ENCODE results near the gene TEN1. TPM values are rescaled to one million over a fixed set of nuclear protein-coding genes. Genes with fewer than 3 reads are reported as not detected.

The TEN1 gene
- total and polyA plus RNA-seq, 9 of the 15 experiments (the other 6 are each of a cell fraction or from before 2014, with no cell fraction given) = 1.3 to 25.7 (median 10.1) TPM

DNA sequence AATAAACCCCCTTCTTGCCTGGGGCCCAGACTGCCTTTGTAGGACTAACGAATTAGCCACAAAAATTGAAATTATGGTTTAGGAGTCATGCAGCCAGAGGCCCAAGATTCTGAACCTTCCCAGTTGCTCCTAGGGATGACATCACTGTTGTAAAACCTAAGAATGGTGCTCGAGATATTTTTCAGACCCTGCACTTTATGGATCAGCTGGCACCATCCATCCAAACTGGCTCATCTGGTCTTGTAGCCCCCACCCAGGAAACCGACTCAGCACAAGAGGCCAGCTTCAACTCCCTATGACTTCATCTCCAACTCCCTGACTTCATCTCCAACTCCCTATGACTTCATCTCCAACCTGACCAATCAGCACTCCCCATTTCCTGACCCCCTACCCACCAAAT is 59.0 kb downstream of the TEN1 start (continued):
- TF ChIP-seq KDM5B (IDR thresholded peaks at IDR 0.05; ENCODE audit: insufficient replicate concordance, low read depth, low read length) = no peak
- no peak for TF ChIP-seq POU5F1 (IDR thresholded peaks at IDR 0.05; ENCODE audit: borderline replicate concordance, low read depth, low read length, partially characterized antibody)
- TF ChIP-seq, protein P1, sequence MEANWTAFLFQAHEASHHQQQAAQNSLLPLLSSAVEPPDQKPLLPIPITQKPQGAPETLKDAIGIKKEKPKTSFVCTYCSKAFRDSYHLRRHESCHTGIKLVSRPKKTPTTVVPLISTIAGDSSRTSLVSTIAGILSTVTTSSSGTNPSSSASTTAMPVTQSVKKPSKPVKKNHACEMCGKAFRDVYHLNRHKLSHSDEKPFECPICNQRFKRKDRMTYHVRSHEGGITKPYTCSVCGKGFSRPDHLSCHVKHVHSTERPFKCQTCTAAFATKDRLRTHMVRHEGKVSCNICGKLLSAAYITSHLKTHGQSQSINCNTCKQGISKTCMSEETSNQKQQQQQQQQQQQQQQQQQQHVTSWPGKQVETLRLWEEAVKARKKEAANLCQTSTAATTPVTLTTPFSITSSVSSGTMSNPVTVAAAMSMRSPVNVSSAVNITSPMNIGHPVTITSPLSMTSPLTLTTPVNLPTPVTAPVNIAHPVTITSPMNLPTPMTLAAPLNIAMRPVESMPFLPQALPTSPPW (CRISPR knock-in tag; IDR thresholded peaks at IDR 0.05) = no peak
- TF ChIP-seq CREB1 (IDR thresholded peaks at IDR 0.05) = peak; percentile 75
- no peak for TF ChIP-seq CREB1 (CRISPR knock-in tag; IDR thresholded peaks at IDR 0.05)
- peak; percentile 27; the same call in 1 of the 2 replicates for TF ChIP-seq MTA3 (IDR thresholded peaks at IDR 0.05; ENCODE audit: borderline replicate concordance)
- TF ChIP-seq, protein P2, sequence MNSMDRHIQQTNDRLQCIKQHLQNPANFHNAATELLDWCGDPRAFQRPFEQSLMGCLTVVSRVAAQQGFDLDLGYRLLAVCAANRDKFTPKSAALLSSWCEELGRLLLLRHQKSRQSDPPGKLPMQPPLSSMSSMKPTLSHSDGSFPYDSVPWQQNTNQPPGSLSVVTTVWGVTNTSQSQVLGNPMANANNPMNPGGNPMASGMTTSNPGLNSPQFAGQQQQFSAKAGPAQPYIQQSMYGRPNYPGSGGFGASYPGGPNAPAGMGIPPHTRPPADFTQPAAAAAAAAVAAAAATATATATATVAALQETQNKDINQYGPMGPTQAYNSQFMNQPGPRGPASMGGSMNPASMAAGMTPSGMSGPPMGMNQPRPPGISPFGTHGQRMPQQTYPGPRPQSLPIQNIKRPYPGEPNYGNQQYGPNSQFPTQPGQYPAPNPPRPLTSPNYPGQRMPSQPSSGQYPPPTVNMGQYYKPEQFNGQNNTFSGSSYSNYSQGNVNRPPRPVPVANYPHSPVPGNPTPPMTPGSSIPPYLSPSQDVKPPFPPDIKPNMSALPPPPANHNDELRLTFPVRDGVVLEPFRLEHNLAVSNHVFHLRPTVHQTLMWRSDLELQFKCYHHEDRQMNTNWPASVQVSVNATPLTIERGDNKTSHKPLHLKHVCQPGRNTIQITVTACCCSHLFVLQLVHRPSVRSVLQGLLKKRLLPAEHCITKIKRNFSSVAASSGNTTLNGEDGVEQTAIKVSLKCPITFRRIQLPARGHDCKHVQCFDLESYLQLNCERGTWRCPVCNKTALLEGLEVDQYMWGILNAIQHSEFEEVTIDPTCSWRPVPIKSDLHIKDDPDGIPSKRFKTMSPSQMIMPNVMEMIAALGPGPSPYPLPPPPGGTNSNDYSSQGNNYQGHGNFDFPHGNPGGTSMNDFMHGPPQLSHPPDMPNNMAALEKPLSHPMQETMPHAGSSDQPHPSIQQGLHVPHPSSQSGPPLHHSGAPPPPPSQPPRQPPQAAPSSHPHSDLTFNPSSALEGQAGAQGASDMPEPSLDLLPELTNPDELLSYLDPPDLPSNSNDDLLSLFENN (IDR thresholded peaks at IDR 0.05; ENCODE audit: low read depth in 2 of 2, low read length in 2 of 2) = no peak
- no peak for TF ChIP-seq NONO (IDR thresholded peaks at IDR 0.05; ENCODE audit: low read depth in 2 of 2, low read length in 1 of 2)
- no peak for TF ChIP-seq CHD4 (IDR thresholded peaks at IDR 0.05; ENCODE audit: insufficient read depth, insufficient replicate concordance, low read depth, low read length, poor library complexity, severe bottlenecking)
- TF ChIP-seq FIP1L1 (IDR thresholded peaks at IDR 0.05; ENCODE audit: low read depth, low read length, poor library complexity, severe bottlenecking) = no peak
- no peak for TF ChIP-seq TARDBP (IDR thresholded peaks at IDR 0.05)
- TF ChIP-seq, protein P3, sequence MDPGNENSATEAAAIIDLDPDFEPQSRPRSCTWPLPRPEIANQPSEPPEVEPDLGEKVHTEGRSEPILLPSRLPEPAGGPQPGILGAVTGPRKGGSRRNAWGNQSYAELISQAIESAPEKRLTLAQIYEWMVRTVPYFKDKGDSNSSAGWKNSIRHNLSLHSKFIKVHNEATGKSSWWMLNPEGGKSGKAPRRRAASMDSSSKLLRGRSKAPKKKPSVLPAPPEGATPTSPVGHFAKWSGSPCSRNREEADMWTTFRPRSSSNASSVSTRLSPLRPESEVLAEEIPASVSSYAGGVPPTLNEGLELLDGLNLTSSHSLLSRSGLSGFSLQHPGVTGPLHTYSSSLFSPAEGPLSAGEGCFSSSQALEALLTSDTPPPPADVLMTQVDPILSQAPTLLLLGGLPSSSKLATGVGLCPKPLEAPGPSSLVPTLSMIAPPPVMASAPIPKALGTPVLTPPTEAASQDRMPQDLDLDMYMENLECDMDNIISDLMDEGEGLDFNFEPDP (CRISPR knock-in tag; IDR thresholded peaks at IDR 0.05) = no peak
- TF ChIP-seq CBX5 (IDR thresholded peaks at IDR 0.05; ENCODE audit: borderline replicate concordance, low read depth) = no peak
- no peak for TF ChIP-seq ZNF586 (CRISPR knock-in tag; conservative IDR thresholded peaks at IDR 0.05)
- TF ChIP-seq IFI16 (CRISPR knock-in tag; IDR thresholded peaks at IDR 0.05) = no peak
- TF ChIP-seq RBM15 (IDR thresholded peaks at IDR 0.05; ENCODE audit: insufficient read depth, low read length) = no peak
- TF ChIP-seq POLR2A (conservative IDR thresholded peaks at IDR 0.05) = peak; percentile 50; the same call in 1 of the 2 replicates
- TF ChIP-seq TOE1 (IDR thresholded peaks at IDR 0.05; ENCODE audit: borderline replicate concordance) = no peak
- TF ChIP-seq TOE1 (CRISPR knock-in tag; IDR thresholded peaks at IDR 0.05; ENCODE audit: borderline replicate concordance, low read depth) = no peak
- TF ChIP-seq, protein P4, sequence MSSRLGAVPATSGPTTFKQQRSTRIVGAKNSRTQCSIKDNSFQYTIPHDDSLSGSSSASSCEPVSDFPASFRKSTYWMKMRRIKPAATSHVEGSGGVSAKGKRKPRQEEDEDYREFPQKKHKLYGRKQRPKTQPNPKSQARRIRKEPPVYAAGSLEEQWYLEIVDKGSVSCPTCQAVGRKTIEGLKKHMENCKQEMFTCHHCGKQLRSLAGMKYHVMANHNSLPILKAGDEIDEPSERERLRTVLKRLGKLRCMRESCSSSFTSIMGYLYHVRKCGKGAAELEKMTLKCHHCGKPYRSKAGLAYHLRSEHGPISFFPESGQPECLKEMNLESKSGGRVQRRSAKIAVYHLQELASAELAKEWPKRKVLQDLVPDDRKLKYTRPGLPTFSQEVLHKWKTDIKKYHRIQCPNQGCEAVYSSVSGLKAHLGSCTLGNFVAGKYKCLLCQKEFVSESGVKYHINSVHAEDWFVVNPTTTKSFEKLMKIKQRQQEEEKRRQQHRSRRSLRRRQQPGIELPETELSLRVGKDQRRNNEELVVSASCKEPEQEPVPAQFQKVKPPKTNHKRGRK (tag; IDR thresholded peaks at IDR 0.05) = no peak
- TF ChIP-seq PRPF4 (IDR thresholded peaks at IDR 0.05; ENCODE audit: insufficient read depth, low read depth, low read length, poor library complexity, severe bottlenecking) = no peak
